Measurements from ENCODE around the gene LRRC7.

DNA sequence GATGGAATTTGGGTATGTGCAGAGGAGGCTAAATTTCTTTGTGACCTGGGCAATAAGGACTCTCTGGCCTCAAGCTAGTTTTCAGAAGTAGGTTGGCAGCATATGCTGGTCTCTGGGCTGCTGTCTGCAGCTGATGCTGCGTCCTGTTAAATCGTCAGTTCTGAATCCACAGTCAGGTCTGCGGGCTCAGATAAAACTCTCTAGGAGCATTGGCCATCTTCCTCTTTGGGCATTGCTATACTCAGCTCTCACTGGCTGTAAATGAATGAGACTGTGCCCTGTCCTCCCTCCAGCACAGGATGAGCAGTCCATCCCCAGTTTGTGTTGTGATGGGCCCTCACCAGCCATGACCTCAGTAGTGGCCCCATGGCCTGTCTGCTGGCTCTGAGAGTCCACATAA lies 365.0 kb downstream of the LRRC7 start:
- TF ChIP-seq, protein P1, sequence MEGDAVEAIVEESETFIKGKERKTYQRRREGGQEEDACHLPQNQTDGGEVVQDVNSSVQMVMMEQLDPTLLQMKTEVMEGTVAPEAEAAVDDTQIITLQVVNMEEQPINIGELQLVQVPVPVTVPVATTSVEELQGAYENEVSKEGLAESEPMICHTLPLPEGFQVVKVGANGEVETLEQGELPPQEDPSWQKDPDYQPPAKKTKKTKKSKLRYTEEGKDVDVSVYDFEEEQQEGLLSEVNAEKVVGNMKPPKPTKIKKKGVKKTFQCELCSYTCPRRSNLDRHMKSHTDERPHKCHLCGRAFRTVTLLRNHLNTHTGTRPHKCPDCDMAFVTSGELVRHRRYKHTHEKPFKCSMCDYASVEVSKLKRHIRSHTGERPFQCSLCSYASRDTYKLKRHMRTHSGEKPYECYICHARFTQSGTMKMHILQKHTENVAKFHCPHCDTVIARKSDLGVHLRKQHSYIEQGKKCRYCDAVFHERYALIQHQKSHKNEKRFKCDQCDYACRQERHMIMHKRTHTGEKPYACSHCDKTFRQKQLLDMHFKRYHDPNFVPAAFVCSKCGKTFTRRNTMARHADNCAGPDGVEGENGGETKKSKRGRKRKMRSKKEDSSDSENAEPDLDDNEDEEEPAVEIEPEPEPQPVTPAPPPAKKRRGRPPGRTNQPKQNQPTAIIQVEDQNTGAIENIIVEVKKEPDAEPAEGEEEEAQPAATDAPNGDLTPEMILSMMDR (IDR thresholded peaks at IDR 0.05 in 4 of 5, conservative IDR thresholded peaks at IDR 0.05 in 1 of 5), result no peak
- no peak for TF ChIP-seq POLR2A (IDR thresholded peaks at IDR 0.05)

Data from gastrocnemius medialis (tissue), 4 donors.